Stimulated activated CD4-positive, alpha-beta T cell treated with anti-CD3 and anti-CD28 coated beads, Interleukin-1b, Interleukin-23, amount 100 ng/mL, for 1 hour (primary cell): Measurements from ENCODE around the gene FCN3.
A peak's percentile ranks its signal among the peaks of the same experiment; 100 is the strongest.

Experiments used
- DNase-seq, 2 donors: peaks; one replicate each; pipeline ENCODE4 v3.0.0-alpha.2; 2020; ENCODE audit warnings: low read depth in 2 of 2

FCN3 gene

DNA sequence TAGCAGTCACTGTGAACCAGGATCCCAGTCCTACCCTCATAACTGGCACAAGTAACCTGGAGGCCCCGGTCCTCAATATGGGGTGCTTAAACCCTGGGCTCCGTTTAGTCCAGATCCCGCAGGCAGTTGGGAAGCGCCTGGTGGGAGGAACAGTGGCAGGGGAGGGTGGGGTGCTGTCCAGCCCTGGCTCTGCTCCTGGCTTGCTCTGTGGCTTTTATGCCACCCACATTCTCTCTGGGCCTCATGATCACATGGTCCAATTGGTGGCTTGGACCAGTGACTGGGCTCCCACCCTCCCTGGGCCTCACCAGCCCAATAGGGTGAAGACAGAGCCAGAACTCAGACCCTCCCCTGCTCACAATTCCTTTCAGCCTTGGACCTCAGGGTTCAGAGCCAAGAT is 5.6 kb upstream of the FCN3 start:
- no peak for DNase-seq

DNA sequence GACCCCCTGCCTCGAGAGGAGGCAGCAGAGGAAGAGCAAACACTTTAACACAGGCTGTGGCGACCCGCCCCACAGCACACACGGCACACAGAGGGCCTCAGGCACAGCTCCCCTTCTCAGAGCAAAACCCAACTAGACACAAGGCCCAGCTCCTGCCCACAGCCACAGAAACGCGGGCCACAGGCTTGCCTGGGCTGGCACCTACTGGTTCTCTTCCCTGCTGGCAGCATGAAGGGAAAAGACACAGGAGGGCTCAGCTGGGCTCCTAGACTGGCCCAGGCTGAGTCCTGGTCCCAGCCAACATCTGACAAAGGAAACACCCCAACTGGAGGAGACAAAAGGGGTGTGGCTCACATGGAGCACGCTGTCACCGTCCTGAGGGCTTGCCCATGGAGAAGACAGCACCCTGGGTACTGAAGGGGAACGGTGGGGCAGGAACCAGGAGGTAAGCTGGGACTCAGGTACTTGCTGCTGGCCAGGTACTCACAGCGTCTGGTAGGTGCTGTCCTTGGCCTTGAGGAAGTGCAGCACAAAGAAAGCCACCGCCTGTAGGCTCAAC is 5.0 kb upstream of the FCN3 start:
- DNase-seq: no peak

DNA sequence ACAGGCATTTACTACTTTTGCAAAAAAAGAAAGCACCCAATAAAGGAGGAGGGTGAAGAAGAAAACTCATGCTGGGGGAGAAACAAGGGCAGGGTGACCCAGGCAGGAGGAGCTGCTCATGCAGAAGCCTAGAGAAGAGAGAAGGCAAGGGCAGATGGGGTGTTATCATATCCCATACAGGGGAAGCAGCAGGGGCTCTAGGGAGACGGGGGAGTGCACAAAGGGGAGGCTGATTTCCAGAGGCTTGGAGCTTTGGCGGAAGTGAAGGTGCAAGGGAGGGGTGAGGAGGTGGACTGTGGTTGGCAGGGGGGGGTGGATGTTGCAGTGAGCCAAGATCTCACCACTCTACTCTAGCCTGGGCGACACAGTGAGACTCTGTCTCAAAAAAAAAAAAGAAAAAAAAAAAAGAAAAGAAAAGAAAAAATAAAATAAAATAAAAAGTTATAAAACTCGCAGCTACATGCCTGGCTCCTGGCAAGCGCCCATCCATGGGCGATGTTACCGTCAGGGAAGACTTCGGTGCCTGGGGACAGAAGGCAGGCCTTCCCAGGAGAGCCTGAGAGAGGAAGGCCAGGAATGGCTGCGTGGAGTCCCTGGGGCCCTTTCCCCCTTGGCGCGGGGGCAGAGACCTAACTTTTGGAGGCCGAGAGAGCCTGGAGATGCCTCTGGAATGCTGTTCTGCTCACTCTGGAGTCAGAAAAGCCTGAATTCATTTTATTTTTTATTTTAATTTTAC is 3.3 kb upstream of the FCN3 start:
- DNase-seq: no peak

GRCh38 chr1:27372808-27373690 is 1.6 kb downstream of the FCN3 start:
- DNase-seq: no peak

DNA sequence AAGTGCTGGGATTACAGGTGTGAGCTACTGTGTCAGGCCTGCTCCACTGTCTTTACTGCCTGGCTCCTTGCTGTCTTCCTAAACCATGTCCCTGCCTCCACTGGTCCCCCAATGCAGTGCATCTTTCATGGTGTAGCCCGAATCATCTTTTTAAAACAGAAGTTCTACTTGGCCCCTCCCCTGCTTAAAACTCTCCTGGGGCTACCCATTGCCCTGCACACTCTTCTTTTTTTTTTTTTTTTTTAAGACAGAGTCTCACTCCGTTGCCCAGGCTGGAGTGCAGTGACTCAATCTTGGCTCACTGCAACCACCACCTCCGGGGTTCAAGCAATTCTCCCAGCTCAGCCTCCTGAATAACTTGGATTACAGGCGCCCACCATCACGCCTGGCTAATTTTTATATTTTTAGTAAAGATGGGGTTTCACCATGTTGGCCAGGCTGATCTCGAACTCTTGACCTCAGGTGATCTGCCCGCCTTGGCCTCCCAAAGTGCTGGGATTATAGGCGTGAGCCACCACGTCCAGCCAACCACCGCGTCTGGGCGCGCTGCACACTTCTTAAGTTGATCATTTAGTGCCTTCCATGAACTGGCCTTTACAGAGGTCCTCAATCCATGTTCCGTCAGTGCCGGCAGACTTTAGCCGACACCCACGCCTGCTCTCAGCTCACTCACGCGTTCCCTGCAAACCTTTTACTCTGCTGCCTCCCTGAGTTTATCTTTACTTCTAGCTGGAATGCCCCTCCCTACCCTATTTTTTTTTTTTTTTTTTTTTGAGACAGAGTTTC is 2.4 kb downstream of the FCN3 start:
- DNase-seq: no peak

GRCh38 chr1:27368869-27369582 is 5.6 kb downstream of the FCN3 start:
- DNase-seq: no peak

- no peak for DNase-seq
Observed at GRCh38 chr1:27367160-27367650, 7.4 kb downstream of the FCN3 start.

- no peak for DNase-seq
Observed at GRCh38 chr1:27366411-27367159, 8.0 kb downstream of the FCN3 start, which contains the start of gene MAP3K6. Gene MAP3K6 (minus strand): TSS chr1:27366961. CDS start chr1:27366597, 364 bp downstream.

DNA sequence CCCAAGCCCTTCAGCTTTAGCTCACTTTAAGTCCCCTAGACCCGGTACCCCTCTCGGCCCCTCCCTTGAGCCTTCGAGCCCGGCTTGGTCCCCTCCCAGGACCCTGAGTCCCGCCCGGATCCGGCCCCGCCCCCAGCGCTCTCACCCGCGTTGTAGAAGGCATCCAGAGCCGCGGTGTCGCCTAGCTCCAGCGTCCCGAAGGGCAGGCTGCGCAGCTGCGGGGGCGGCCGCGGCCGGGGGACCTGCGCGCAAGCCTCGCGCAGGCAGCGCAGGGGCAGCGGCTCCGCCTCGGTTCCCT is 8.6 kb downstream of the FCN3 start:
- DNase-seq: peak in 1 of 2 donors; percentile 47

- DNase-seq: peak in 1 of 2 donors; percentile 63
Observed at GRCh38 chr1:27365372-27366112, 9.1 kb downstream of the FCN3 start.

DNA sequence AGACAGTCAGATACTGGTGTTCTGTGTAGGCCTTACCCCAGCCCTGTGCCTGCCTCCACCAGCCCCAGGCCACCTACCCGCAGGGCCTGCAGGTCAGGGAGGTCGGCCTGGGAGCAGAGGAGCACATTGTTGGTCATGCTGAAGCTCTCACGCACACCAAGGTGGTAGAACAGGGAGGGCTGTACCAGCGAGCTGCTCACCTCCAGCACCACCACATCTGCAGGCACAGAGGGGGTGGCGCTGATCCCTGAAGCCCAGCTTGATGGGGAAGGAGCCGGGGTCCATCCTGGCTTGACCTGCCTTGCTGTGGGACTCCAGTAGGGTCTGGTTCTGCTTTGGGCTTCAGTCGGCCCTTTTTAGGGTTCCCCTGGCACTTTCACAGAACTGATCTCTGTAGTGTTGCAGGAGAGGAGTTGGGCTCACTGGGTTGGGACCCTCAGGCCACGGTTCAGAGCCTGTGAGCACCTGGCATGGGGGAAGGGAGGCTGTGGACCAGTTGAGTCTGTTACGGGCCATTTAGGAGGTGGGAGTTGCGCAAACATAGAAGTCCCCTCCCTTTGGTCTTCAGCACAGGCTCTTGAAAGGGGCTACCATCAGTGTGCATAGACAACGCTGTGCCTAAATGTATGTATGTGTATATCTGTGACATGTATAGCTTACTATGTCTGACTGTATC is 9.8 kb downstream of the FCN3 start:
- DNase-seq: no peak

- DNase-seq: no peak
Observed at GRCh38 chr1:27363766-27364695, 10.6 kb downstream of the FCN3 start.

DNA sequence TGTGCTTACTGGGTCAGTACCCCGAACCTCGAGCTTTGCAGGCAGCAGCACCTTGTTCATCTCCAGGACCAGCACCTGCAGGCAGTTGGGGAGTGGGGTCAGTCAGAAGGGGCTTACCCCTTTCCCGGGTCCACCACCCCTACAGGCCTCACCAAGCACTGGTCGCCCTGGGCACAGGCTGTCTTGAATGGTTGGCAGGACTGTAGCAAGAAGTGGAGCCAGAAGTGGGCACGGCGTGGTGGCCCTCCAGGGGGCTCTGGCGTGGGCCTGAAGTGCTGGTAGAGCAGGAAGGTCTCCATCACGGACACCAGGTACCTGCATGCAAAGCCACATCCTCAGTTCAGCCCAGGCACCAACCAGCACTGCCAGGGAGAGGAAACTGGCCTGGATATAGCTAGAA is 13.1 kb downstream of the FCN3 start:
- DNase-seq: no peak

- no peak for DNase-seq
Observed at GRCh38 chr1:27361044-27361402, 13.6 kb downstream of the FCN3 start.

GRCh38 chr1:27360159-27361043 is 14.2 kb downstream of the FCN3 start:
- DNase-seq: no peak

DNA sequence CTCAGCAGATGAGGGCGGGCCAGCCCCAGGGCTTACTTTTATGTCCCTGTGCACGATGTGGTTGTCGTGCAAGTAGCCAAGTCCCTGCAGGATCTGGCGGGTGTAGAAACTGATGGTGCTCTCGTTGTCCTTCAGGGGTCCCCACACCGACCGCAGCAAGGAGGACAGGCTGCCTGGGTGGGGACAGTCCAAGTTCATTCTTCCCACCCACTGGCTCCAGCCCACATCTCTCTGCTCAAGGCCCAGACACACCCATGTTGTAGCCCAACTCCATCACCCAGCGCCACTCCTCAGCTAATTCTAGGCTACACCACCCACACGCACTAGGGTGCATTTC is 14.8 kb downstream of the FCN3 start:
- no peak for DNase-seq

GRCh38 chr1:27358928-27359313 is 15.7 kb downstream of the FCN3 start:
- DNase-seq: no peak
